ENCODE results near the gene CHSY3. TPM values are rescaled to one million over a fixed set of nuclear protein-coding genes. Genes with fewer than 3 reads are reported as not detected.

CHSY3 gene
- not detected for polyA plus RNA-seq (ENCODE audit: low read depth in 6 of 6)

GRCh38 chr5:129904102-129904666 is at the start of gene CHSY3:
TSS of gene CHSY3 (plus strand) at chr5:129904465.
- Mint-ChIP-seq H3K27me3 (peaks cover 36 to 63% (median 44%) of the 10 kb centered on the region in 3 donors), H3K9me3 (no peaks in the 10 kb centered on the region), H3K4me1 (peaks cover 13 to 16% (median 14%) of the 10 kb centered on the region in 3 donors), H3K27ac (peak within 1 kb of the TSS in 2 of 6 donors; percentile 47 to 62), H3K36me3 (peaks cover 0 to 17% of the 10 kb centered on the region in 2 donors), H3K4me3 (peak within 1 kb of the TSS; percentile 56 to 88 (median 82))
- ATAC-seq (ENCODE audit: low read depth in 2 of 2): peak; percentile 16 to 20
- DNase-seq: no peak

- no peak overlapping the region for H3K27ac Mint-ChIP-seq
- peaks cover 0 to 9% (median 3%) of the 10 kb centered on the region in 3 donors for H3K27me3 Mint-ChIP-seq
- DNase-seq (no peak), ATAC-seq (ENCODE audit: low read depth in 2 of 2) (no peak)
- no peaks in the 10 kb centered on the region for H3K9me3 Mint-ChIP-seq
- H3K36me3 Mint-ChIP-seq: no peaks in the 10 kb centered on the region
- H3K4me3 Mint-ChIP-seq: no peak overlapping the region
- no peaks in the 10 kb centered on the region for H3K4me1 Mint-ChIP-seq
Measured at GRCh38 chr5:129856325-129856724, 47.9 kb upstream of the CHSY3 start.

- no peaks in the 10 kb centered on the region for H3K4me1 Mint-ChIP-seq
- H3K9me3 Mint-ChIP-seq: no peaks in the 10 kb centered on the region
- DNase-seq: no peak
- H3K27ac Mint-ChIP-seq: no peak overlapping the region
- H3K27me3 Mint-ChIP-seq: peaks cover 0 to 9% (median 7%) of the 10 kb centered on the region in 3 donors
- no peak for ATAC-seq (ENCODE audit: low read depth in 2 of 2)
- no peak overlapping the region for H3K4me3 Mint-ChIP-seq
- no peaks in the 10 kb centered on the region for H3K36me3 Mint-ChIP-seq
Measured at GRCh38 chr5:129857116-129857515, 47.1 kb upstream of the CHSY3 start.

- H3K9me3 Mint-ChIP-seq: no peaks in the 10 kb centered on the region
- ATAC-seq (ENCODE audit: low read depth in 2 of 2) (no peak), DNase-seq (no peak)
- H3K4me1 Mint-ChIP-seq: no peaks in the 10 kb centered on the region
- H3K27me3 Mint-ChIP-seq: peaks cover 0 to 9% (median 7%) of the 10 kb centered on the region in 3 donors
- no peaks in the 10 kb centered on the region for H3K36me3 Mint-ChIP-seq
- H3K27ac Mint-ChIP-seq: no peak overlapping the region
- H3K4me3 Mint-ChIP-seq: no peak overlapping the region
Measured at GRCh38 chr5:129858131-129858675, 46.1 kb upstream of the CHSY3 start.

- peaks cover 0 to 4% (median 0%) of the 10 kb centered on the region in 7 donors for H3K9me3 Mint-ChIP-seq
- DNase-seq (no peak), ATAC-seq (ENCODE audit: low read depth in 2 of 2) (no peak)
- H3K27me3 Mint-ChIP-seq: peaks cover 0 to 3% (median 0%) of the 10 kb centered on the region in 3 donors
- no peaks in the 10 kb centered on the region for H3K36me3 Mint-ChIP-seq
- no peak overlapping the region for H3K27ac Mint-ChIP-seq
- H3K4me1 Mint-ChIP-seq: no peaks in the 10 kb centered on the region
- H3K4me3 Mint-ChIP-seq: no peak overlapping the region
Measured at GRCh38 chr5:129884322-129884721, 19.9 kb upstream of the CHSY3 start.

GRCh38 chr5:129899454-129899853 is 4.8 kb upstream of the CHSY3 start:
- peaks cover 0 to 4% (median 0%) of the 10 kb centered on the region in 7 donors for H3K9me3 Mint-ChIP-seq
- peaks cover 0 to 9% of the 10 kb centered on the region in 2 donors for H3K36me3 Mint-ChIP-seq
- H3K4me3 Mint-ChIP-seq: no peak overlapping the region
- DNase-seq (no peak), ATAC-seq (ENCODE audit: low read depth in 2 of 2) (no peak)
- peaks cover 15 to 33% (median 21%) of the 10 kb centered on the region in 3 donors for H3K27me3 Mint-ChIP-seq
- no peak overlapping the region for H3K27ac Mint-ChIP-seq
- peaks cover 6 to 7% (median 6%) of the 10 kb centered on the region in 3 donors for H3K4me1 Mint-ChIP-seq

- H3K36me3 Mint-ChIP-seq: peaks cover 0 to 17% of the 10 kb centered on the region in 2 donors
- peaks cover 13 to 16% (median 14%) of the 10 kb centered on the region in 3 donors for H3K4me1 Mint-ChIP-seq
- peak overlapping the region in 2 of 8 donors; percentile 20 to 64 for H3K4me3 Mint-ChIP-seq
- H3K27ac Mint-ChIP-seq: no peak overlapping the region
- no peak for DNase-seq
- peaks cover 30 to 55% (median 38%) of the 10 kb centered on the region in 3 donors for H3K27me3 Mint-ChIP-seq
- ATAC-seq (ENCODE audit: low read depth in 2 of 2): no peak
- H3K9me3 Mint-ChIP-seq: no peaks in the 10 kb centered on the region
Measured at GRCh38 chr5:129902816-129903215, 1.4 kb upstream of the CHSY3 start.

- DNase-seq (no peak), ATAC-seq (ENCODE audit: low read depth in 2 of 2) (no peak)
- Mint-ChIP-seq H3K27me3 (peaks cover 36 to 63% (median 44%) of the 10 kb centered on the region in 3 donors), H3K9me3 (no peaks in the 10 kb centered on the region), H3K4me1 (peaks cover 13 to 16% (median 14%) of the 10 kb centered on the region in 3 donors), H3K27ac (peak overlapping the region in 1 of 6 donors; percentile 62), H3K4me3 (peak overlapping the region; percentile 56 to 88 (median 82)), H3K36me3 (peaks cover 0 to 17% of the 10 kb centered on the region in 2 donors)
Measured at GRCh38 chr5:129903466-129904101, 681 bp upstream of the CHSY3 start.

- H3K4me1 Mint-ChIP-seq: peaks cover 13 to 16% (median 14%) of the 10 kb centered on the region in 3 donors
- H3K4me3 Mint-ChIP-seq: peak overlapping the region in 4 of 8 donors; percentile 8 to 80 (median 66)
- H3K36me3 Mint-ChIP-seq: peaks cover 0 to 17% of the 10 kb centered on the region in 2 donors
- H3K27ac Mint-ChIP-seq: no peak overlapping the region
- DNase-seq: no peak
- no peaks in the 10 kb centered on the region for H3K9me3 Mint-ChIP-seq
- H3K27me3 Mint-ChIP-seq: peaks cover 36 to 63% (median 44%) of the 10 kb centered on the region in 3 donors
- ATAC-seq (ENCODE audit: low read depth in 2 of 2): peak; percentile 18 to 21
Measured at GRCh38 chr5:129904667-129905472, 605 bp downstream of the CHSY3 start.

GRCh38 chr5:129905473-129906176 is 1.4 kb downstream of the CHSY3 start:
- no peak overlapping the region for H3K27ac Mint-ChIP-seq

GRCh38 chr5:129906177-129906887 is 2.1 kb downstream of the CHSY3 start:
- peaks cover 13 to 16% (median 14%) of the 10 kb centered on the region in 3 donors for H3K4me1 Mint-ChIP-seq

More at GRCh38 chr5:129905473-129906176, 1.4 kb downstream of the CHSY3 start:
- H3K9me3 Mint-ChIP-seq: no peaks in the 10 kb centered on the region
- ATAC-seq (ENCODE audit: low read depth in 2 of 2) (no peak), DNase-seq (no peak)
- H3K4me3 Mint-ChIP-seq: peak overlapping the region; percentile 8 to 87 (median 80)
- peaks cover 0 to 17% of the 10 kb centered on the region in 2 donors for H3K36me3 Mint-ChIP-seq
- H3K4me1 Mint-ChIP-seq: peaks cover 13 to 16% (median 14%) of the 10 kb centered on the region in 3 donors
- peaks cover 36 to 63% (median 44%) of the 10 kb centered on the region in 3 donors for H3K27me3 Mint-ChIP-seq

GRCh38 chr5:129909225-129909624 is 5.0 kb downstream of the CHSY3 start:
- DNase-seq (no peak), ATAC-seq (ENCODE audit: low read depth in 2 of 2) (no peak)
- no peak overlapping the region for H3K27ac Mint-ChIP-seq
- peaks cover 0 to 8% of the 10 kb centered on the region in 2 donors for H3K36me3 Mint-ChIP-seq
- H3K4me3 Mint-ChIP-seq: no peak overlapping the region
- H3K9me3 Mint-ChIP-seq: peaks cover 0 to 2% (median 0%) of the 10 kb centered on the region in 7 donors
- peaks cover 26 to 32% (median 29%) of the 10 kb centered on the region in 3 donors for H3K27me3 Mint-ChIP-seq
- H3K4me1 Mint-ChIP-seq: peaks cover 6 to 10% (median 6%) of the 10 kb centered on the region in 3 donors

More at GRCh38 chr5:129906177-129906887, 2.1 kb downstream of the CHSY3 start:
- Mint-ChIP-seq H3K27me3 (peaks cover 36 to 57% (median 40%) of the 10 kb centered on the region in 3 donors), H3K9me3 (no peaks in the 10 kb centered on the region), H3K4me3 (peak overlapping the region; percentile 31 to 87 (median 75)), H3K27ac (no peak overlapping the region), H3K36me3 (peaks cover 0 to 17% of the 10 kb centered on the region in 2 donors)
- ATAC-seq (ENCODE audit: low read depth in 2 of 2) (no peak), DNase-seq (no peak)
